HG03280 (cell line): Measurements from ENCODE around the gene NTNG1.

Experiments used
- ATAC-seq: cut with Tn5 transposase; IDR thresholded peaks from one replicate; pipeline ENCODE4 v1.9.1; 2021; ENCODE audit warnings: mild to moderate bottlenecking, moderate library complexity; ENCODE audit not compliant: unreplicated experiment

The NTNG1 gene

GRCh38 chr1:107443860-107444259 is 303.0 kb downstream of the NTNG1 start:
- ATAC-seq = no peak

GRCh38 chr1:107444302-107444701 is 303.5 kb downstream of the NTNG1 start:
- no peak for ATAC-seq

GRCh38 chr1:107449326-107449725 is 308.5 kb downstream of the NTNG1 start:
- no peak for ATAC-seq

- peak; percentile 78 for ATAC-seq
Observed at GRCh38 chr1:107450899-107451664, 310.2 kb downstream of the NTNG1 start.

GRCh38 chr1:107451715-107452114 is 310.9 kb downstream of the NTNG1 start:
- ATAC-seq = peak; percentile 35

- ATAC-seq = no peak
Observed at GRCh38 chr1:107454791-107455190, 314.0 kb downstream of the NTNG1 start.

DNA sequence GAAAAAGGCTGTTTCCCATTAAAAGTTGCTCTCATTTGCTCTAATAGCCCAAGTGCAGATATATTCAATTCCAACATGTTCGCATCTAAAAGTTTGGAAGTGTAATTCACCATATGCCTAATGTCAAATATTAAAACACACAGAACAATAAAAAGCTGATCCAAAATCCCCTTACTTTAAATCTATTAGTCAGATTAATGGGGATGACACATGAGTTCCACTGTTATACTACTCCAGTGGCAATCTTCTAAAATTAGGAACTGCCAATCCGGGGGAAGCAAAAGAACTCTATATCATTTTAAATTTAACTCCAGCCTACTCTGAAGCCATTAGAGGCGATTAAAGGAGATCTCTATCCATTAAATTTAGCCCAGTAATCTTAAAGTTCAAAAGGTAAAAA is 317.1 kb downstream of the NTNG1 start:
- no peak for ATAC-seq

DNA sequence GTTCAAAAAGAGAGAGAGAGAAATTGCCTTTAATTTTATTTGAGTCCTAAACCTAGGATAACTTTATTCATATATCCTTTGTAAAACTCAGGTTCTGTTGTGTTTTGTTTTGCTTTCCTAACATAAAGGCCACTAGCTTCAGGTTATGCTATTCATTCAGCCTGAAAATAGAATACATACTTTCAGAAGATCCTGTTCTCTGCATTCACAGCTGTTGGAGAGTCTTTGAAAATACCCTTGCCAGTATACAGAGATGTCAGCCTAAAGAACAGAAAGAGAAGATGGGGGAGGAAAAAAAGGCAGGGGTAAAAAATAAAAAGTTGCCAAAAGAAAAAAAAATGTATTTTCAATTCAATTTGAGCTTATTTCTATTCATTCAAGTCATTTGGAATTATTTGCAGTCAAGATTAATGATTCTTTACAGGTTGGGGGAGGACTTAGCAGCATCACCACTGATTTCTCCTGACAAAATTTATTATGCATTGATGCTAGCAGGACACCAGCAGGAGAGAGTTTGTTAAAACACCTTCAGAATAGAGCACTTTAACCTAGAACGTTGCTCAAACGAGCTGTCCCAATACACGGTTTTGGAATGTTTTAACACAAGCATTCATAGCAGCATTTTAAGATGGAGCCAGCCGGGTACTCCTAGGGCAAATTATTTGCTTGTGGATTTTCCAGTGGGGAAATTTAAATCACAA is 318.5 kb downstream of the NTNG1 start:
- peak; percentile 68 for ATAC-seq

DNA sequence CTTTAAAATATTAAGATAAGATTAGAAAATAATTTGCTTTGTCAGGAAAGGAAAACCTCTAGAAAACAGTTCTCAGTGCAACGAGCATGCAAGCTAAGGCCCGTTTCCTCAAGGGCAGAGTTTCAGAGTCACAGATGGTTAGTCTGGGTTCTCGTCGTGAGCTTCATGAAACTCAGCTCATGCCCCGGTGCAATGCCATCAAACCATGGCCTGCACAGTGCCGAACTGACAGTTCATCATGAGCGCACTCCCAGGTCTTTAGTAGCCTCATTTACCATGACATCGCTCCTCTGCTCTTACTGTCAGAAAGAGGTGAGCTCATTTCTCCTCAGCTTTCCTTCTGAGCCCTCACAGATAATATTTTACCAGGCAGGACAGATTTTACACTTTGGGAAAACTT is 319.2 kb downstream of the NTNG1 start:
- ATAC-seq = peak; percentile 85

DNA sequence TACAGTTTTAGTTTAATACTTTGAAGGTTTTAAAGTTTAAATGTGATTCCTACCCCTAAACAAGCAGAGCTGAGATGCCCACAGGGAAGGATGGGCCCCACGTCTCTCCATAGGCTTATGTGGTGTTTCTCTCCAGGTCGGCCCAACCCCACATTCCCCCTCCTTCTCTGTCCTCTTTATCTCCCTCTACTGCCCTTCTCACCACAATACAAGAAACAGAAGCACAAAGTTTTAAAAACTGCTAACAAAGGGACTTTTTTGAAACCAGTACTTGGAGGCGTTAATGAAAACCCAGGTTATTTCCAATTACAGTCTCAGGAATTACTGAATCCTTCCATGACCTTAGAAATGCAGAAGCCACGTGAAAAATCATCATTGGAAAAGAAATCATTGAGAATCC is 324.0 kb downstream of the NTNG1 start:
- no peak for ATAC-seq

DNA sequence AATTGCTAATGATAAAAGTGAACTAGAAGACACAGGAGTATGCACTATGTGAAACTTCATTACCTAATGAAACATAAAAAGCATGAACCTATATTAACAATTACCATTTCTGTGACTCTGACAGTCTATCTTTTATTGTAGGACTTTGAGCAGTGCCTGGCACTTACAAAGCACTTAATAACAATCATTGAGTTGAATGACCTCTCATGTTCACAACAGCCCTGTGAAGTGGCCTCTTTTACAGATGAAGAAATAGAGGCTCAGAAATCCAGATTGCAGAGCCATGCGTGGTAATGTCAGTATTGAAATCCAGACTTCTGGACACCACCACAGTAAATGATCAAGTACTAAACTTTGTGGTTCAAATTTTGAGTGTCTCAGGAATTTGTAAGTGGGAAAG is 326.4 kb downstream of the NTNG1 start:
- no peak for ATAC-seq

DNA sequence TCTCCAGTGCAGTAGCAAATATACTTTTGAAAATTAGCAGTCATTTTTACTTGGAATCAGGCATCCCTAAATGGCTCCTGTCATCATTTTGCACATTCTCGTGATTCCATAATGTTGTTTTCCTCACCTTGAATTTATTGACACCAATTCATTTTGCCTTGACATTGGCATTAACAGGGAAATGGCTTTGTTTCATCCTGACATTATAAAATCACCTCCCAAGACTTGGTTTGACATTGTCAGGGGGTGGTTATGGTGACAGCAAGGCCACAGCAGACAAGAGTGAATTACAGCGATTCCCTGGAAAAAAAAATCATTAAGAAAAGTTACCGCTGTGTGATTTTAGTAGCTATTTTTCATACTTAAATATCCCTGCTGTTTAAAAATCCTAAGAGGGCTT is 327.0 kb downstream of the NTNG1 start:
- ATAC-seq = no peak

DNA sequence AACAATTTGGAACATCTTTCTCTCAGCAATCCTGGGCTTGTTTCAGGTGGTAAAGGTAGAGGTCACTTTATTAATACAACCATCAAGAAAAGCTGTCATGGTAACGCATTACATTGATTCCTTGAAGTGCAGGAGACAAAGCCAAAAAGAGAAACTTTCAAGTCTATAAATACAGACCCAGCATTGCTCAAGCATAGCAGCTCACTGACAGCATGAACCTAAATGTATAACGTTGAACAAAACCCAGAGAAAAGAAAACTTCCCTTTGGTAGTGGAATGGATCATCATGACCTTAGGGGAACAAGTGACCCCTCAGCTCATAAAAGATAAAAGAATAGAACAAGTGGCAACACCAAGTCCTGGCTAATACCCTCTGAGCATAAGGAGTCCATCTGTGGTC is 332.2 kb downstream of the NTNG1 start:
- ATAC-seq = no peak

GRCh38 chr1:107474877-107475612 is 334.2 kb downstream of the NTNG1 start:
- ATAC-seq = peak; percentile 58

GRCh38 chr1:107477233-107477632 is 336.4 kb downstream of the NTNG1 start:
- no peak for ATAC-seq

- ATAC-seq = no peak
Observed at GRCh38 chr1:107479865-107480350, 339.1 kb downstream of the NTNG1 start.

GRCh38 chr1:107480548-107481415 is 339.9 kb downstream of the NTNG1 start:
- no peak for ATAC-seq

DNA sequence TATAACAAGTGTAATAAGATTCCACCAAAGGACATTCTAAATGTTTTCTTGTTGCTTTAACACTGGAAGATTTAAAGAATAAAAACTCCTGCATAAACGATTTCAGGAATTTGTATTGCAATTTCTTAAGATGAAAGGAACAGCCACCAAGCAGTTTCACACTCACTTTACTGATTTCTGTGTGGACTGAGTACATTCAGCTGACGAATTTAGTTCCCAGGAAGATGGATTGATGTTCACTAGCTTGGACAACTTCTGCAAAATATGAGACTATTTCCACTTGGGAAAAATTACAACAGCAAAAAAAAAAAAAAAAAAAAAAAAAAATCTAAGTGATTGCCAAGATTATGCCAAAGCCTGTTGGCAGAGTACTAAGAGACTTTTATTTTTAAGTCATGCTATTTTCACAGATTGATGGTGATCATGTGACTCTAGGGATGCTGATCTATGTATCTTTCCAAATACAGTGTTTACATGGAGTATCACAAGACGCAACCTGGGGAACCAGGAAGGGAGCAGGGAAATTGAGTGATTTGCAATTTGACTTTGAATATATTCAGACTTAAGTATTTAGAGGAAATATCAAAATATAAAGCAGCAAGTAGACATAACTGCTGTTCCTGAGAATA is 341.0 kb downstream of the NTNG1 start:
- no peak for ATAC-seq

GRCh38 chr1:107483949-107484348 is 343.1 kb downstream of the NTNG1 start:
- ATAC-seq = no peak

DNA sequence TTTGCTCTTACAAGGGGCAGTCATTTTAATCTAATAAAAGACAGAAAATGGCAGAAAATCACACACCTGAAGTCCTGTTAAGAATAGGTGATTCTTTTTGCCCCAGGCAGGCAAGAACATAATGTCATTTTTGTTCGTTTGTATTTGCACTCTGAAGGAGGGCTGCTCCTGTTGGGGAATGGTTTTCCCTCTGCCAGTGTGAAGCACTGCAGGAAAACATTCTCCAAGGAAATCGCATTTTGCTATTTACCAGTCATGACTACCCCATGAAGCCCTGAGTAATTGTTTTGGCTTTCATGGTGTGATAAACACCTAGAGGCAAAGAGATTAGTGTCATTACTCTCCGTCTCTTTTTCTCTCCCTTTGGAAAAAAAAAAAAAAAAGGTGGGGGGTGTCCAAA is 345.5 kb downstream of the NTNG1 start:
- ATAC-seq = no peak
